WTC11 (cell line): ENCODE data around the gene TRIM25.

Experiments
- CTCF ChIP-seq: fragments of 200-600 bp; IDR thresholded peaks from 2 replicates; pipeline ENCODE4 v1.8.0; 2022; ENCODE audit warnings: antibody characterized with exemption
- IRF1 ChIP-seq: sonication (generic); formaldehyde crosslinking; IDR thresholded peaks from 2 replicates; pipeline ENCODE4 v1.8.0; 2023; ENCODE audit warnings: missing genetic modification reagents
- KAT7 ChIP-seq: sonication (generic); formaldehyde crosslinking; IDR thresholded peaks from 2 replicates; pipeline ENCODE4 v1.8.1; 2023; ENCODE audit warnings: missing genetic modification reagents, mild to moderate bottlenecking, borderline replicate concordance
- USF1 ChIP-seq: sonication (generic); formaldehyde crosslinking; IDR thresholded peaks from 2 replicates; pipeline ENCODE4 v1.8.0; 2022; ENCODE audit warnings: mild to moderate bottlenecking, missing genetic modification reagents

- TF ChIP-seq CTCF (no peak), KAT7 (CRISPR knock-in tag) (no peak), IRF1 (no peak), USF1 (CRISPR knock-in tag) (no peak)
Measured at GRCh38 chr17:56890906-56891674, 22.8 kb downstream of the TRIM25 start.
